Measurements from ENCODE around the gene MCFD2.

- TF ChIP-seq CTCF (conservative IDR thresholded peaks at IDR 0.05; ENCODE audit: low read length), result no peak
- TF ChIP-seq EZH2phosphoT487 (IDR thresholded peaks at IDR 0.05; ENCODE audit: borderline replicate concordance, low read depth, low read length), result no peak
Measured at GRCh38 chr2:46950314-46950713, 34.7 kb upstream of the MCFD2 start.
